HepG2 (cell line): ENCODE results near the gene ZNF71. TPM values are rescaled to one million over a fixed set of nuclear protein-coding genes. Genes with fewer than 3 reads are reported as not detected.

ENCODE experiments used
- ATAC-seq: fragments of 200-7000 bp; cut with Tn5 transposase; 3 replicates; pipeline ENCODE4 v1.9.1; 2020; ENCODE audit warnings: mild to moderate bottlenecking, moderate library complexity
- BruUV-seq: library from RNA; stranded (reverse); fragments of 400-500 nt; replicated peaks from 2 replicates; lab custom pipeline; 2021; lab: Mats Ljungman, UMichigan
- CTCF ChIA-PET: fragments of 300-600 bp; formaldehyde crosslinking; extraction: SDS; loops from one replicate; lab custom pipeline; 2021; ENCODE audit warnings: low total read pairs, inconsistent platforms, low intra/inter-chr PET ratio; lab: Yijun Ruan, JAX
- POLR2A ChIA-PET: fragments of 350-600 bp; sonication (Branson Sonifier 250); formaldehyde crosslinking; loops from one replicate; lab custom pipeline; 2020; ENCODE audit warnings: antibody characterized with exemption, inconsistent platforms; lab: Yijun Ruan, JAX
- DNase-seq: peaks from one replicate; pipeline ENCODE4 v3.0.0-alpha.2; 2015; ENCODE audit warnings: low spot score
- FAIRE-seq: peaks from 3 replicates; lab custom pipeline; 2011; peaks lifted over from hg19 to GRCh38; lab: Jason Lieb, UNC
- H2AFZ ChIP-seq: one replicate; pipeline ENCODE4 v1.6.1; 2011; ENCODE audit warnings: low read length, inconsistent platforms
- H3K27ac ChIP-seq: fragments of 300-600 bp; 3 replicates; pipeline ENCODE4 v1.8.0; 2011; ENCODE audit warnings: mixed run types, mild to moderate bottlenecking, mixed read lengths, low read length, inconsistent platforms; ENCODE audit not compliant: insufficient read depth; ENCODE audit errors: extremely low read length
- H3K27me3 ChIP-seq, 2 experiments: fragments of 200-600 bp in 1 of 2; 2 replicates in 1 of 2; 3 replicates in 1 of 2; pipeline versions ENCODE4 v1.6.0 to v1.8.0; 2011; ENCODE audit warnings: low read length in 2 of 2, mild to moderate bottlenecking in 2 of 2, moderate library complexity in 2 of 2, inconsistent platforms in 1 of 2; ENCODE audit not compliant: insufficient read depth in 2 of 2, control insufficient read depth in 1 of 2
- H3K36me3 ChIP-seq, 2 experiments: fragments of 200-600 bp in 1 of 2; replicated peaks in 1 of 2; 2 replicates in 1 of 2; 3 replicates in 1 of 2; pipeline versions ENCODE4 v1.5.1 to v1.8.0; 2011; ENCODE audit warnings: low read length in 2 of 2, inconsistent platforms in 1 of 2; ENCODE audit not compliant: insufficient read depth in 2 of 2, control insufficient read depth in 1 of 2
- H3K4me1 ChIP-seq: 2 replicates; pipeline ENCODE4 v1.5.1; 2012; ENCODE audit warnings: low read length, inconsistent platforms; ENCODE audit not compliant: insufficient read depth
- H3K4me2 ChIP-seq: 2 replicates; pipeline ENCODE4 v1.6.0; 2011; ENCODE audit warnings: low read depth, low read length, inconsistent platforms
- H3K4me3 ChIP-seq, 3 experiments: fragments of 200-600 bp in 1 of 3; sonication (generic), shearing (Covaris generic) in 1 of 3; replicated peaks in 1 of 3; 2 replicates each; pipeline ENCODE4 v1.5.1; 2011 to 2016; ENCODE audit warnings: low read length in 3 of 3, inconsistent platforms in 2 of 3, low read depth in 2 of 3, mild to moderate bottlenecking in 2 of 3, control low read depth in 1 of 3, mixed read lengths in 1 of 3; ENCODE audit not compliant: insufficient read depth in 1 of 3
- H3K79me2 ChIP-seq: one replicate; pipeline ENCODE4 v1.6.1; 2011; ENCODE audit warnings: low read length, inconsistent platforms; ENCODE audit not compliant: insufficient read depth
- H3K9ac ChIP-seq: 2 replicates; pipeline ENCODE4 v1.6.0; 2011; ENCODE audit warnings: mild to moderate bottlenecking, low read depth, low read length, inconsistent platforms; ENCODE audit not compliant: insufficient read depth
- H3K9me3 ChIP-seq: 2 replicates; pipeline ENCODE4 v1.5.1; 2012; ENCODE audit warnings: mild to moderate bottlenecking, low read length
- H4K20me1 ChIP-seq: 2 replicates; pipeline ENCODE4 v1.6.0; 2011; ENCODE audit warnings: inconsistent platforms, mild to moderate bottlenecking, low read length, moderate library complexity; ENCODE audit not compliant: insufficient read depth
- ATF4 ChIP-seq, 2 experiments: fragments of 450-650 bp in 1 of 2; sonication (generic) in 1 of 2; formaldehyde crosslinking; IDR thresholded peaks; 2 replicates each; pipeline versions ENCODE4 v1.5.0 to v1.8.0; 2020 to 2022; ENCODE audit warnings: mild to moderate bottlenecking in 1 of 2, missing genetic modification reagents in 1 of 2
- ATF7-NPFF ChIP-seq: sonication (generic); formaldehyde crosslinking; IDR thresholded peaks from 2 replicates; pipeline ENCODE4 v1.8.1; 2023; ENCODE audit warnings: mild to moderate bottlenecking, low read depth, missing genetic modification reagents, moderate library complexity
- ZKSCAN1 ChIP-seq: fragments of 150-350 bp; IDR thresholded peaks from 2 replicates; pipeline ENCODE4 v1.6.1; 2014; ENCODE audit warnings: low read length
- WGBS: methylation state at CpG from one replicate; pipeline ENCODE4 v1.1.6; 2017; ENCODE audit warnings: low lambda C conversion rate; 5-methylcytosine and 5-hydroxymethylcytosine counted together
- in situ Hi-C: cut with HindIII; loops from 2 replicates; pipeline ENCODE4 v1.10.0; 2017; ENCODE audit warnings: low pct_unique_long_range_greater_than_20kb; ENCODE audit not compliant: extremely low pct_ligation_motif_present
- intact Hi-C: fragments of 100-400 bp; cut with micrococcal nuclease; formaldehyde crosslinking; loops from one replicate; pipeline ENCODE4 v1.10.0; 2022; ENCODE audit not compliant: unreplicated experiment
- polyA plus RNA-seq, 8 experiments: library from polyadenylated mRNA; depleted of rRNA in 3 of 8; stranded (reverse) in 7 of 8; unstranded in 1 of 8; fragments of >200 nt; fragmentation: Illumina TruSeq in 4 of 8; extraction: Trizol in 4 of 8; gene quantifications; 2 replicates each; pipeline versions ENCODE4 v1.2.1 to v1.2.3, GENCODE V29; 2011 to 2016; ENCODE audit warnings: low read depth in 4 of 8, missing spikeins in 1 of 8, mixed read lengths in 1 of 8; ENCODE audit not compliant: insufficient read depth in 1 of 8
- total RNA-seq, 5 experiments: library from RNA; depleted of rRNA; stranded (reverse); fragments of >200 nt; fragmentation: Illumina TruSeq; extraction: Trizol; gene quantifications; 2 replicates each; pipeline ENCODE4 v1.2.3, GENCODE V29; 2016; ENCODE audit warnings: low read depth in 1 of 5
- TF ChIP-seq, protein P1 (sequence below): sonication (generic); formaldehyde crosslinking; IDR thresholded peaks from 2 replicates; pipeline ENCODE4 v1.5.0; 2020; ENCODE audit warnings: mild to moderate bottlenecking, missing genetic modification reagents

ZNF71 gene
- total and polyA plus RNA-seq, 2 of the 13 experiments (the other 11 are each of a cell fraction or from before 2014, with no cell fraction given), result 2.2 to 4.4 TPM

DNA sequence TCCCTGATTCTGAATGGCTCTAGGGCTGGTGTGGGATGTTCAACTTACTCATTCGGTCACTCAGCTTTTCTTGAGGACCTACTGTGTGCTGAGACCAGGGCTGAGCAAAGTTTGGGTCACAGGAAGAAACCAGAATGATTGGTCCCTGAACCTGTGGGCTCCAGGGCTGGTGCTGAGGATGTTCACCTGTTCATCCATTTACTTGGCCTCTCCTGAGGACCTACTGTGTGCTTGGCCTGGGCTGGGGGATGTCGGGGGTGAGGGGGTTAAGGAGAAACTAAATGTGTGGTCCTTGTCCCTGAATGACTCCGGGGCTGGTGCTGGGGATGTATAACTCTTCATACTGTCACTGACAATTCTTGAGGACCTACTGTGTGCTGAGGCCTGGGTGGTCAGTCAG lies 66.1 kb downstream of the ZNF71 start:
- TF ChIP-seq ATF4 (CRISPR knock-in tag; IDR thresholded peaks at IDR 0.05), result no peak
- TF ChIP-seq ZKSCAN1, result peak; percentile 59; the same call in 1 of the 2 replicates
- TF ChIP-seq, protein P1, sequence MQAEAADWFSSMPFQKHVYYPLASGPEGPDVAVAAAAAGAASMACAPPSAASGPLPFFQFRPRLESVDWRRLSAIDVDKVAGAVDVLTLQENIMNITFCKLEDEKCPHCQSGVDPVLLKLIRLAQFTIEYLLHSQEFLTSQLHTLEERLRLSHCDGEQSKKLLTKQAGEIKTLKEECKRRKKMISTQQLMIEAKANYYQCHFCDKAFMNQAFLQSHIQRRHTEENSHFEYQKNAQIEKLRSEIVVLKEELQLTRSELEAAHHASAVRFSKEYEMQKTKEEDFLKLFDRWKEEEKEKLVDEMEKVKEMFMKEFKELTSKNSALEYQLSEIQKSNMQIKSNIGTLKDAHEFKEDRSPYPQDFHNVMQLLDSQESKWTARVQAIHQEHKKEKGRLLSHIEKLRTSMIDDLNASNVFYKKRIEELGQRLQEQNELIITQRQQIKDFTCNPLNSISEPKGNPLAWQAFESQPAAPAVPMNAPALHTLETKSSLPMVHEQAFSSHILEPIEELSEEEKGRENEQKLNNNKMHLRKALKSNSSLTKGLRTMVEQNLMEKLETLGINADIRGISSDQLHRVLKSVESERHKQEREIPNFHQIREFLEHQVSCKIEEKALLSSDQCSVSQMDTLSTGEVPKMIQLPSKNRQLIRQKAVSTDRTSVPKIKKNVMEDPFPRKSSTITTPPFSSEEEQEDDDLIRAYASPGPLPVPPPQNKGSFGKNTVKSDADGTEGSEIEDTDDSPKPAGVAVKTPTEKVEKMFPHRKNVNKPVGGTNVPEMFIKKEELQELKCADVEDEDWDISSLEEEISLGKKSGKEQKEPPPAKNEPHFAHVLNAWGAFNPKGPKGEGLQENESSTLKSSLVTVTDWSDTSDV, result no peak
- TF ChIP-seq, all 625 proteins: peak for 1
- no peak for FAIRE-seq

DNA sequence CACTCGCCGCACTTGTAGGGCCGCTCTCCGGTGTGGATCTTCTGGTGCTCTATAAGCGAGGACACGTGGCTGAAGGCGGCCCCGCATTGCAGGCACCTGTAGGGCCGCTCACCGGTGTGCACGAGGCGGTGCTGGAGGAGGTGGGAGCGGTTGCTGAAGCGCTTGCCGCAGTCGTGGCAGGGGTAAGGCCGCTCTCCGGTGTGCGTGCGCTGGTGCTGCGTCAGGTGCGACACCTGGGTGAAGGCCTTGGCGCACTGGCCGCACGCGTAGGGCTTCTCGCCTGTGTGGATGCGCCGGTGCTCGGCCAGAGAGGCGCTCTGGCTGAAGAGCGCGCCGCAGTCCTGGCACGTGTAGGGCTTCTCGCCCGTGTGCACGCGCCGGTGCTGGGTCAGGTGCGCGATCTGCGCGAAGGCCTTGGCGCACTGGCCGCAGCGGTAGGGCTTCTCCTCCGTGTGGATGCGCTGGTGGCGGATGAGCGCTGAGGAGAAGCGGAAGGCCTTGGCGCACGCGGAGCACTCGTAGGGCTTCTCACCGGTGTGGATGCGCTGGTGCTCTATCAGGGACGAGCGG lies 68.9 kb downstream of the ZNF71 start:
- Histone ChIP-seq H3K27ac (no peak overlapping the region), H3K9me3 (peaks cover 29% of the 10 kb centered on the region), H3K4me3 (no peak overlapping the region), H3K4me2 (no peak overlapping the region), H4K20me1 (no peaks in the 10 kb centered on the region), H2AFZ (no peak overlapping the region)
- ATAC-seq, result no peak
- intact Hi-C loops, result no loop called here
- no peak for TF ChIP-seq ATF7-NPFF (CRISPR knock-in tag)
- TF ChIP-seq, all 625 proteins: peak for 0
- DNase-seq (no peak), FAIRE-seq (no peak)
- no peaks in the 10 kb centered on the region for H3K36me3 ChIP-seq
- WGBS, result 93% methylated on average over 45 of the region's 60 CpGs
- in situ Hi-C loops, result no loop called here
- no peaks in the 10 kb centered on the region for H3K4me1 ChIP-seq
- no peaks in the 10 kb centered on the region for H3K27me3 ChIP-seq
- H3K9ac ChIP-seq, result no peak overlapping the region
- POLR2A ChIA-PET, result no interaction called here
- no TSS peak for BruUV-seq
- CTCF ChIA-PET, result no interaction called here
- H3K79me2 ChIP-seq, result no peaks in the 10 kb centered on the region

More for the DNA sequence above, 66.1 kb downstream of the ZNF71 start:
- no peaks in the 10 kb centered on the region for H3K4me1 ChIP-seq
- no peaks in the 10 kb centered on the region for H3K36me3 ChIP-seq
- peaks cover 29% of the 10 kb centered on the region for H3K9me3 ChIP-seq
- BruUV-seq, result no TSS peak
- H3K4me2 ChIP-seq, result no peak overlapping the region
- H3K27ac ChIP-seq, result no peak overlapping the region
- H3K9ac ChIP-seq, result no peak overlapping the region
- ATAC-seq (no peak), DNase-seq (no peak)
- H4K20me1 ChIP-seq, result no peaks in the 10 kb centered on the region
- POLR2A ChIA-PET, result no interaction called here
- intact Hi-C loops, result no loop called here
- WGBS, result 34% methylated on average over 3 of the region's 3 CpGs
- CTCF ChIA-PET, result no interaction called here
- no peaks in the 10 kb centered on the region for H3K27me3 ChIP-seq
- no peaks in the 10 kb centered on the region for H3K79me2 ChIP-seq
- no peak overlapping the region for H2AFZ ChIP-seq
- in situ Hi-C loops, result no loop called here
- no peak overlapping the region for H3K4me3 ChIP-seq
